ENCODE data around the gene PPP1R1C.
"Not testable (repeated sequence)": the region's sequence is repeated elsewhere in the genome, so short reads cannot be mapped to it uniquely, and the experiment has no call there.

Gene PPP1R1C

DNA sequence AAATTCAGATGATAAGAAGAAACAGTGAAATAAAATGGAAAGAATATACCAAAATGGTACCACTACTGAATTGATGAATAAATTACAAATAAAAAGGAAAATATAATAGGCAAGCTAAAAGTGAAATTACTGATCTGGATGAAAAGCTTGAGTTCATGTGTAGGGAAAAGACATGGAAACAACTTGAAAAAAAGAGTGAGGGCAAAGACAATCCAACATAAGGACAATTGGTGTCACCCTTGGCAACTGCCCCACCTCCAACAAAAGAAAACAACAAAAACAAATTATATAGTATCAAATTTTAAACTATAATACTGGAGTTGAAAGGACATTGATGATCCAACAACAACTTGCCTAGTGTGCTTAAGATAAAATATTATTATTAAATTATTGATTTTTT, 37.6 kb downstream of the PPP1R1C start:
- DNase-seq (ENCODE audit: insufficient read length): no peak
- FAIRE-seq: no peak

GRCh38 chr2:182030875-182031274, 45.2 kb downstream of the PPP1R1C start:
- FAIRE-seq; DNase-seq (ENCODE audit: insufficient read length): not testable (repeated sequence)

More for the DNA sequence above, 37.6 kb downstream of the PPP1R1C start:
- no peak for TF ChIP-seq POLR2A (IDR thresholded peaks at IDR 0.05; ENCODE audit: low read depth, low read length)
- no peak for TF ChIP-seq POLR2AphosphoS5 (IDR thresholded peaks at IDR 0.05; ENCODE audit: low read depth, low read length)
- no peak for TF ChIP-seq TAF1 (IDR thresholded peaks at IDR 0.05; ENCODE audit: borderline replicate concordance, low read depth, low read length)

GRCh38 chr2:182031956-182032355, 46.3 kb downstream of the PPP1R1C start:
- DNase-seq (ENCODE audit: insufficient read length): no peak

DNA sequence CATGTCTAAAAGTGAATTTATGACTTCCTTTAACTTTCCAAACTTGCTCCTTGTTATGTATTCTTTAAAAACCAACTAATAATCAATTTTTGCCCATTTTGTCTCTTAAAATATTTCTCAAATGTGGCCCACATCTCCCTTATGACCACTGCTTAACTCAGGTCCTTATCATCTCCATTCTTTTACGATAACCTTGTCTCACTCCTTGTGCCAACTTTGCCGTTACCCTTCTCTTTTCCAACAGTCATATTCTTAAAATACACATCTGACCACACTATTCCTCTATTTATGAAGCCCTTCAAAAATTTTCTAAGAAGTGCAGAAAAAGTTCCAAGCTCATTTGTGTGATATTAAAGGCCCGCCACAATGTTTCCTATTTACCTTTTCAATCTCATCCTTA, 47.8 kb downstream of the PPP1R1C start:
- TF ChIP-seq POLR2A (IDR thresholded peaks at IDR 0.05; ENCODE audit: low read depth, low read length) (no peak), TAF1 (IDR thresholded peaks at IDR 0.05; ENCODE audit: borderline replicate concordance, low read depth, low read length) (no peak), POLR2AphosphoS5 (IDR thresholded peaks at IDR 0.05; ENCODE audit: low read depth, low read length) (no peak)
- DNase-seq (ENCODE audit: insufficient read length): no peak
- FAIRE-seq: no peak

More at GRCh38 chr2:182031956-182032355, 46.3 kb downstream of the PPP1R1C start:
- FAIRE-seq: no peak
- no peak for TF ChIP-seq POLR2A (IDR thresholded peaks at IDR 0.05; ENCODE audit: low read depth, low read length)
- no peak for TF ChIP-seq POLR2AphosphoS5 (IDR thresholded peaks at IDR 0.05; ENCODE audit: low read depth, low read length)
- no peak for TF ChIP-seq TAF1 (IDR thresholded peaks at IDR 0.05; ENCODE audit: borderline replicate concordance, low read depth, low read length)

DNA sequence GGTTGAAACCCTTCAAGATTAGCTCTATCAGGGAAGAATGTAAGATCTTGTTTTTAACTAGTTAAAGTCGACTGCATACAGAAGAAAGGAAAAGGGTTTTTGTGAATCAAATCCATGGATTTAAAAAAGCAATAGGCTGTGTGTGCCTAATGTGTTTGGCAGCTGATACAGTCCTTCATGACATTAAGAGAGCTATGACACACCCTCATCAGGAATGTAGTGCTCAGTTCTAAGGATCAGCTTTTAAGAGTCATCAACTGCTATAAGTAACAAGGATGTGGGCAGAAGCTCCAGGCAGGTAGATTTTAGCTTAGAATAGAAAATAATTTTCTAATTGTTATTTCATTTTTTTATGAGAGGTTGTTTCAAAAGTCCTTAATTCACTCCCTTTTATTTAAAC, 52.9 kb downstream of the PPP1R1C start:
- no peak for DNase-seq (ENCODE audit: insufficient read length)
- TF ChIP-seq TAF1 (IDR thresholded peaks at IDR 0.05; ENCODE audit: borderline replicate concordance, low read depth, low read length) (no peak), POLR2AphosphoS5 (IDR thresholded peaks at IDR 0.05; ENCODE audit: low read depth, low read length) (no peak), POLR2A (IDR thresholded peaks at IDR 0.05; ENCODE audit: low read depth, low read length) (no peak)
- no peak for FAIRE-seq

- DNase-seq (ENCODE audit: insufficient read length) (no peak), FAIRE-seq (no peak)
- TF ChIP-seq TAF1 (IDR thresholded peaks at IDR 0.05; ENCODE audit: borderline replicate concordance, low read depth, low read length): no peak
- no peak for TF ChIP-seq POLR2A (IDR thresholded peaks at IDR 0.05; ENCODE audit: low read depth, low read length)
- TF ChIP-seq POLR2AphosphoS5 (IDR thresholded peaks at IDR 0.05; ENCODE audit: low read depth, low read length): no peak
Observed at GRCh38 chr2:182043021-182043420, 57.4 kb downstream of the PPP1R1C start.

- TF ChIP-seq POLR2A (IDR thresholded peaks at IDR 0.05; ENCODE audit: low read depth, low read length): no peak
- no peak for TF ChIP-seq POLR2AphosphoS5 (IDR thresholded peaks at IDR 0.05; ENCODE audit: low read depth, low read length)
- no peak for TF ChIP-seq TAF1 (IDR thresholded peaks at IDR 0.05; ENCODE audit: borderline replicate concordance, low read depth, low read length)
- FAIRE-seq (no peak), DNase-seq (ENCODE audit: insufficient read length) (no peak)
Observed at GRCh38 chr2:182043861-182044260, 58.2 kb downstream of the PPP1R1C start.

DNA sequence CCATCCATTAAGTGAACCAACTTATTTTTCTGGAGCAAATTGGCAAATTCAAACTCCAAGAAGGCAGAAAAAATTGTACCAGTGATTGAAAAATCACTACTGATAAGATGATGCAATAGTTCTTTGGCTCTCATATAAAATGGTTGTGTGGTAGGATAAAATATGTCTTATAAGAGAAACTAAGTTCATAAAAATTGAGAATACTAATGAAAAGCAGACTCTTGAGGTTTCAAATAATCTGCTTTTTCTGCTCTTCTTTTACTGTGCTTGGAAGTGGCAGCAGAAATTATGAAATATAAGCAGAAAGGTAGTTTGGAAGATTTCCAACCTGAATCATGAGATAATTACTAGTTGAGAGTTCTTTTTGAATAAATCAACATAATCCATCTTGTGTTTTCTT, 61.9 kb downstream of the PPP1R1C start:
- TF ChIP-seq POLR2AphosphoS5 (IDR thresholded peaks at IDR 0.05; ENCODE audit: low read depth, low read length) (no peak), POLR2A (IDR thresholded peaks at IDR 0.05; ENCODE audit: low read depth, low read length) (no peak), TAF1 (IDR thresholded peaks at IDR 0.05; ENCODE audit: borderline replicate concordance, low read depth, low read length) (no peak)
- FAIRE-seq (no peak), DNase-seq (ENCODE audit: insufficient read length) (no peak)

GRCh38 chr2:182048088-182048487, 62.4 kb downstream of the PPP1R1C start:
- no peak for DNase-seq (ENCODE audit: insufficient read length)
- FAIRE-seq: no peak
- TF ChIP-seq TAF1 (IDR thresholded peaks at IDR 0.05; ENCODE audit: borderline replicate concordance, low read depth, low read length) (no peak), POLR2A (IDR thresholded peaks at IDR 0.05; ENCODE audit: low read depth, low read length) (no peak), POLR2AphosphoS5 (IDR thresholded peaks at IDR 0.05; ENCODE audit: low read depth, low read length) (no peak)

- DNase-seq (ENCODE audit: insufficient read length) (no peak), FAIRE-seq (no peak)
- no peak for TF ChIP-seq TAF1 (IDR thresholded peaks at IDR 0.05; ENCODE audit: borderline replicate concordance, low read depth, low read length)
- no peak for TF ChIP-seq POLR2A (IDR thresholded peaks at IDR 0.05; ENCODE audit: low read depth, low read length)
- TF ChIP-seq POLR2AphosphoS5 (IDR thresholded peaks at IDR 0.05; ENCODE audit: low read depth, low read length): no peak
Observed at GRCh38 chr2:182048621-182049020, 63.0 kb downstream of the PPP1R1C start.

GRCh38 chr2:182049372-182050148, 63.9 kb downstream of the PPP1R1C start:
- TF ChIP-seq TAF1 (IDR thresholded peaks at IDR 0.05; ENCODE audit: borderline replicate concordance, low read depth, low read length): no peak
- TF ChIP-seq POLR2A (IDR thresholded peaks at IDR 0.05; ENCODE audit: low read depth, low read length): no peak
- TF ChIP-seq POLR2AphosphoS5 (IDR thresholded peaks at IDR 0.05; ENCODE audit: low read depth, low read length): no peak
- no peak for FAIRE-seq
- no peak for DNase-seq (ENCODE audit: insufficient read length)

DNA sequence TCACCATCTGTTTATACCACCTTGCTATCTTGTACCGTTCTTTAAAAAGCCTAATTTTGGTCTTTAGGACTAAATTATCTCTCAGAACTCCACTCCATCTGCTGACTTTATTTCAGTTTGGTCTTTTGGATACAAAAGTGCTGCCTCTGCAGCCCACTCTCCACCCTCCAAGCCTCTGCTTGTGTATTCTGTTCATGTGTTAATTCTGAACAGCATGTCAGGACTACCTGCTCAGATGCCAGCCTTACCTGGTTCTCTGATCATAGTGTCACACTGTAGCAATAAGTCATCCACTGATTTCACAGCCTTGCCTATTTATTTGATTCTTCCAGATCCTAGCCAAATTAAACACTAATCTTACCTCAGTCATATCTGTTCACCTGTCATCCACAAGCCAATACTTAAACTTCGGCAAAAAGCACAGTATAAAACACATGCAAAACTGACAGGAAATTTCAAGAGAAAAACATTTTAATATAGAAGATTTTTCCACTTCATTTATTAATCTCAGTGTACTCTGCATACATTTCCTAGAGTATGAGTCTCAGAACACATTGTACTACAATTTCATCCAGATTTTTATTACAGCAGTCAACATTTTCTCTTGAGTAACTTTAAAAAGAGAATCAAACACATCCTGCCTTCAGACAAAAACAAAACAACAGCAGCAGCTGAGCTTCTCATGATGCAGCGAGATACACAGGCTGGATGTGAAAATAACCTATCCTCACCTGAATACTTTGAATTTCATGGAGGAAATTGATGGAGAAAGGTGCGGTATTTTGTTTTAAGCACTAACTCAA, 64.9 kb downstream of the PPP1R1C start:
- FAIRE-seq: no peak
- no peak for TF ChIP-seq TAF1 (IDR thresholded peaks at IDR 0.05; ENCODE audit: borderline replicate concordance, low read depth, low read length)
- TF ChIP-seq POLR2AphosphoS5 (IDR thresholded peaks at IDR 0.05; ENCODE audit: low read depth, low read length): no peak
- TF ChIP-seq POLR2A (IDR thresholded peaks at IDR 0.05; ENCODE audit: low read depth, low read length): no peak
- DNase-seq (ENCODE audit: insufficient read length): no peak

All from GM12892 (cell line).